ENCODE results near the gene TMEM47.

TMEM47 gene

GRCh38 chrX:34656842-34657725 is at the start of gene TMEM47:
Gene TMEM47, minus strand, starts transcription at chrX:34657285. Its CDS starts 256 bp downstream, at chrX:34657029.
- no peak for DNase-seq (ENCODE audit: low spot score)

- no peak for DNase-seq (ENCODE audit: low spot score)
These were observed 30.0 kb upstream of the TMEM47 start for GRCh38 chrX:34687095-34687494.

- DNase-seq (ENCODE audit: low spot score): no peak
These were observed 2.5 kb upstream of the TMEM47 start for GRCh38 chrX:34659575-34659974.

GRCh38 chrX:34658326-34658725 is 1.2 kb upstream of the TMEM47 start:
- DNase-seq (ENCODE audit: low spot score): no peak

GRCh38 chrX:34657726-34658070 is 613 bp upstream of the TMEM47 start:
- DNase-seq (ENCODE audit: low spot score): no peak

DNA sequence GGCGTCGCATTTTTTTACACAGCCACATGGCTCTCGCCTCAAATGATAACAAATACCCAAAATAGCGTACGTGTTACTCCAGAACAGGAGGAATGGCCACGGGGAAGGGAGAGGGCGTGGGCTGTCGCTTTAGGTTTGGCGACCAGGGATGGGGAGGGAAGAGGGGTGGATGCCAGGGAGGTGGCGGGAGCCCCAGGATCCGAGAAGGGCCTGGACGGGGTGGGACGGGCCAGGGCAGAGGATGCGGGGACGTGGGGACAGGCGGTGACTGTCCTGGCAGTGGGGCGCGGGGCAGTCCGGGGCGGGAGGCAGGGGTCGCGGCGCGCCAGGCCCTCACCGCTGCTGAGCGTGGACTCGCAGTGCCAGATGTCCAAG is 631 bp downstream of the TMEM47 start:
- DNase-seq (ENCODE audit: low spot score): no peak

GRCh38 chrX:34655501-34656455 is 1.3 kb downstream of the TMEM47 start:
- no peak for DNase-seq (ENCODE audit: low spot score)

DNA sequence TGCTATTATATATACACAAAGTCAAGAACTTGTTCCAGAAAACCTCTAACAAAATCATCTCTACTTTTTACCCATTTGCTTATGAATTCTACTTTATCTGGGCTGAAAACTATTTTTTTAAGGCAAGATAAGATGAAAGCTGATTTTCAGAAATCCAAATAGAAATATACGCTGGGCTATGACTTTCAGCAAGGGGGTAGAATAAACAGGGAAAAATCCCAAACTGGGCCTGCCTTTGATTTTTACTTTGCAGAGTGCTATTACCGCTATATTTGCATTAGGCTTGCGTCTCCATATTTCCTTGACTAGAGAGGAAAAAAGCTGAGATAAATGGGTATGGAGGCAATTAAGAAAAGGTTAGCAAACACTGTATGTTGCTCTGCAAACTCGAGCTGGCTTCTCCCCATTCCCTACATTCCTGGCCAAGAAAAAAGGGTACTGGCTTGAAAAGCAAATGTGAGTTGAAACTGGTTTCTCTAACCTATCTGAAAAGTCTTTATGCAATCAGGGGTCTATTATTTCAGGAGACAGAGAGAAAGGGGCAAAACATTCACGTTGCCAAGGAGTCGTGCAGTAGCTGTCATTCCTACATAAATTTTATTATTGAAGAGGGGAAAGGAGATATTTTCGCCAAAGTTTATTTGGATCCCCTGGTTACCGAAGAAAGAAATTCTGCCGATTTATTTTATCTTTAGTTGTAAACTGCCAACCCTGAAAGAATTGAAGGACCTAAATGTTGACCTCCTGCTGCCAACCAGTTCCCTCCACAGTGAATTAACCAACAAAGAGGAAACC is 2.2 kb downstream of the TMEM47 start:
- DNase-seq (ENCODE audit: low spot score): no peak

- DNase-seq (ENCODE audit: low spot score): no peak
These were observed 3.3 kb downstream of the TMEM47 start for GRCh38 chrX:34653811-34654210.

DNA sequence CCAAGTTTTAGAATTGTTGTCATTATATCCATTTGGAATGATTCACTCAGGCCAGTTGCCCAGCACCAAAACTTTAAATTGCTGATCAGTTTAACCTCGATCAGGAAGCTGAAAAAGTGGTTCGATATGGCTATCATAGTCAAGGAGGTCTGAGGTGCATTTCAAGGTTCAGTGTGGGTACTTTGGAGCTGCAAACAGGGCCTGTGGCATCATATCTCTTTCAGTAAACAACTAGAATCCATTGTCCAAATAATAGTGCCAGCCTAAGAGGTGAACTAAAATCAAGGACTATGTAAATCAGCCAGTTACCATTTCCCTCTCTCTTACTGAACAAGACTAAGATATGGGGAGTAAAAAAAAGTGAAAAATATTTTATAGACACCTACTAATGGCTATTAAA is 14.2 kb downstream of the TMEM47 start:
- DNase-seq (ENCODE audit: low spot score): no peak

DNA sequence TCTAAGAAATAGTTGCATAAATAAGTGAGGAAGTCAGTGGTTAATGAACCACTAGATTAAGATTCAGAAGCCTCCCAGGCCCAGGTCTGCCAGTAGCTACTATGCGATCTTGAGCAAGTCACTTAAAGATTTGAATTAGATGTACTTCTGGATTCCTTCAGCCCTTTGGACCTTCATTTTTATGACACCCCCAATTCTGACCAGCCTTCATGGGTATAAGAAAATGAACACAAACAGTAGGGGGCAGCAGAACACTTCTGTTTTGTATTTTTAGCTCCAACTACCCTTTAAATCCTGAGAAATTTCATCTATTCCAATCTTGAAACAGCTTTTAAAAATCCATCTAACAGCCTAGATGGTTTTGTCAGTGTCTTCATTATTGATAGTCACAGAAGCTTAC is 19.0 kb downstream of the TMEM47 start:
- peak; percentile 29 for DNase-seq (ENCODE audit: low spot score)

GRCh38 chrX:34634349-34634748 is 22.7 kb downstream of the TMEM47 start:
- no peak for DNase-seq (ENCODE audit: low spot score)

- DNase-seq (ENCODE audit: low spot score): no peak
These were observed 24.7 kb downstream of the TMEM47 start for GRCh38 chrX:34632384-34632783.

DNA sequence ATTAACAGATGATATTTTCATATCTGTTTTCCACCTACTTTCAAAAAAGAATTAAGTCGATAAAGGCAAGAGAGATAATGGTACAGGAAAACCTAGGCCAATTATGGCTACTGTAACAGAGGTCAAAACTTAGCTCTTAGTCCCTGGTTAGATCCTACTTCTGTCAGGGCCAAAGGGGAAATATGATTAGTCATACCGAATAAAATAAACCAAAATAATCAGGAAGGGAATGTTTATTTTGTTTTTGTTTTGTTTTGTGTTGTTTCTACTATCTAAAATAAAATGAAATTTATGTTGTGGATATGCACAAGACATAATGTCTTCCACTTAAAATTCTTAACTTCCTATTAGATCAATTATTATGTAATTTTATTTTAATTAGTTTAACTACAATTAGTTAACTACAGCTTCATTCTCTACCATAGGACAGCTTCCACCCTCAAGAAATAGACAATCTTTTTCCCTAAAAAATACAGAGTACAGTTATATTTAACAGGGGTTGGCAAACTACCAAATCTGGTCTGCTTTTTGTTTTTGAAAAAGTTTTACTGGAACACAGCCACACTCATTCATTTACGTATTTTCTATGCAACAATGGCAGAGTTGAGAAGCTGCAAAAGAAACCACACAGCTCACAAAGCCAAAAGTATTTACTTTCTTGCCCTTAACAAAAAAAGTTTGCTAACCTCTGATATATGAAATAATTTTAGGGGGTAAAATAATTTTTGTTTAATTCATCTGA is 25.4 kb downstream of the TMEM47 start:
- DNase-seq (ENCODE audit: low spot score): no peak

DNA sequence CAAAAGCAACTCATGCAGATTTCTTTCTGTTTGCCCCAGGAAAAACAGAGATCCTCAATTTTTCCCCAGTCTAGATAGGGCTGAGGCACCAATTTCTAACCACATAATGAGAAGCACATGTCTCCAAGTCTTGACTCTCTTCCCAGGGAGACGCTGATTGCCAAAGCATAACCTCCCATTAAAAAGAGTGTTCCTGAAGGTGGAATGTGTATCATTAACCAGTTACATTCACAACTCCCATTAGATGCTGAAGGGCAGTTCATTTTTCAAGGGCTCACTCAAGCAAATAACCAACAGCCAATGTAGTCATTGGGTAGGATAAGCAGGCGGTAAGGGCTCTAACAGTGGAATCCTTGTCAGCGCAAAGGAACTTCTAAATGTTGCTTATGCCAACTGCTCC is 27.5 kb downstream of the TMEM47 start:
- no peak for DNase-seq (ENCODE audit: low spot score)

DNA sequence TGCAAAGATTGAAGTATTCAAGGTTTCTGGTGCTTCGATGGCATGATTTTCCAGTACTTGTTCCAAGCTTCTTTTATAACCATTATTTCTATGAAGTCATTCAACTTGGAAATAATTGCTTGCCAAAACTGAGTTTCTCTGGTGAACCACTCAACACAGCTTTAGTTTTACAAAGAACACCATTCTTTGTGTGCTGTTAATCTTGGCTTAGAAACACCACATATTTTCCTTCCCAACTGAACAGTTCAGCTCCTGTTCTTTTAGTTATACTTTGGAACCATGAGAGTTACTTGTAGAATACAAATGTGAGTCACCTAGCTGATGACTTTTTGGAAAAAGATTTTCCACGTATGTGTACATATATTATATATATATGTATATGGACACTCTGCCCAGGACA is 32.7 kb downstream of the TMEM47 start:
- DNase-seq (ENCODE audit: low spot score): no peak

- no peak for DNase-seq (ENCODE audit: low spot score)
These were observed 37.2 kb downstream of the TMEM47 start for GRCh38 chrX:34619920-34620319.

DNA sequence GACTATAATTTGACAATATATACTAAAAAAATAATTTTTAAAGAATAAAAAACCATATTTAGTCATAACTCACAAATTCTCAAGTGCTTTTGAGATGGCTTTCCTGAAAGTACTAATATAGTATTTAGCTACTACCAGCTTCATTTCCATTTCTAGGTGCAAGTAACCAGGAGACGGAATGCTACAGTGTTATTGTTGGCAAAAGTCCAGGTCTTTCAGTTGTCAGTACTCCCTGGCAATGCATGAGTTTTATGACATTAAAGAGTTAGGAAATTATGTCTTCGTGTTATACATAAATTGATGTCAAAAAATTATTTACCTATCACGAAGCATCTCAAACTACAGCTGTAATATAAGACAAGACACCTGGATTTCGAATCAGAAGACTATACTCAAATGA is 45.0 kb downstream of the TMEM47 start:
- no peak for DNase-seq (ENCODE audit: low spot score)

DNA sequence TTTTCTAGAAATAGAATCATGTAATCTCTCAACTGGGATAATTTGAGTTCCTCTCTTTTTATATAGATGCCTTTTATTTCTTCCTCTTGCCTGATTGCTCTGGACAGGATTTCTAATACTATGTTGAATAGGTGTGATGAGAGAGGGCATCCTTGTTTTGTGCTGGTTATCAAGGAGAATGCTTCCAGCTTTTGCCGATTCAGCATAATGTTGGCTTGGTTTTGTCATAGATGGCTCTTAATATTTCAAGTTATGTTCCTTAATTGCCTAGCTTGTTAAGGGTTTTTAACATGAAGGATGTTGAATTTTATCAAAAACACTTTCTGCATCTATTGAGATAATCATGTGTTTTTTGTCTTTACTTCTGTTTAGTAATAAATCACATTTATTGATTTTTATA is 58.7 kb downstream of the TMEM47 start:
- no peak for DNase-seq (ENCODE audit: low spot score)

DNA sequence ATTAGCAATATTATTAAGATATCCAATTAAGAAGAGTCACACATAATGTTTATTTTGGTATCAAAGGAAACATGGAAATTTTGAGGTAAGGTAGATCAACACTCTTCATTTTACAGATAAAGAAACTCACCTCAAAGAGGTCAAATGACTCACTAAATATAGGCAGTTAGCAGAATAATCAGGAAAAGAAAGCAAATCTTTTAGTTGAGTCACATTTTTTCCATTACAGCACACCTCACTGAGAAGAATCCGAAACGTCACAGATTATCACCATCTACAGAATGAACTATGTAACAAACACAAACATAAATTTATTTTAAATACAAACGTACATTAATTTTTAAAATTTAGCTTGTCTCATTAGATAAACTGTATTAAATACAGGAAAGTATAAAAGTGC is 70.1 kb downstream of the TMEM47 start:
- DNase-seq (ENCODE audit: low spot score): no peak

DNA sequence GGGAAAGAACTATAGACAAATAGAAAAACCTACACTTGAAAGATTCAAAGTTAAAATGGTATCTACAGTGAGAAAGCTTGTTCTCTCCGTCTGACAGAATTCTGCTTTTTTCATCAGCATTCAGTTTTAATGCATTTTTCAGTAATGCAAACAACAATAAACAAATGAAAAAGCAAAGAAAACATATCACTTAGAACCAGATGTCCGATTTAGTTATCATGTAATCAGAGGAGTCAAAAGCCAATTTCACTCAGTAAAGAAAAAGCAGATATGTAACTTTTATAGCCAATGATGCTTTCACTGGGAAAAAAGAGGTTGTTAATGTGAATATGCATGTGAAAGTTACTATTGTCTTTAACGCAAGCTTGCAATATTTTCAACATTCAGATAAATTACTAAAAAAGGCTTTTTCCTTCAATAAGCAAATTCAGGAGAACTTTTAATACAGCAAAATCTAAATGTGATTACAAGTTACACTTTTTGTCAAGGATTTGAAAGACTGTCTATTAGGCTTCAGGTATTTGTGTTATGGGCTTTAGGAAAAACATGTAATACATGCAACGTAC is 70.7 kb downstream of the TMEM47 start:
- no peak for DNase-seq (ENCODE audit: low spot score)

All from NAMALWA (cell line).